K562 (cell line): ENCODE data around the gene SPRYD3. TPM values are rescaled to one million over a fixed set of nuclear protein-coding genes. Genes with fewer than 3 reads are reported as not detected.
A peak's percentile ranks its signal among the peaks of the same experiment; 100 is the strongest.

Source experiments
- CTCF ChIP-seq, 3 experiments: IDR thresholded peaks in 2 of 3; conservative IDR thresholded peaks in 1 of 3; 2 replicates each; pipeline ENCODE4 v1.5.1; 2011 to 2012; ENCODE audit warnings: low read length in 3 of 3, mild to moderate bottlenecking in 3 of 3, control low read depth in 2 of 3, improper control_type of control experiment in 1 of 3, inconsistent platforms in 1 of 3, low read depth in 1 of 3, mixed read lengths in 1 of 3, moderate library complexity in 1 of 3; ENCODE audit not compliant: insufficient read depth in 2 of 3
- JUN ChIP-seq, 2 experiments: sonication (generic) in 1 of 2; formaldehyde crosslinking in 1 of 2; IDR thresholded peaks; 2 replicates each; pipeline versions ENCODE4 v1.6.1 to v1.8.0; 2012 to 2022; ENCODE audit warnings: borderline replicate concordance in 2 of 2, mild to moderate bottlenecking in 2 of 2, improper control_type of control experiment in 1 of 2, low read depth in 1 of 2, low read length in 1 of 2, missing genetic modification reagents in 1 of 2
- NFIC ChIP-seq: fragments of 450-650 bp; IDR thresholded peaks from 2 replicates; pipeline ENCODE4 v1.6.1; 2017; ENCODE audit warnings: mild to moderate bottlenecking, inconsistent platforms
- RAD21 ChIP-seq, 2 experiments: fragments of 250-450 bp in 1 of 2; fragments of 450-650 bp in 1 of 2; sonication (Bioruptor Pico) in 1 of 2; formaldehyde crosslinking in 1 of 2; IDR thresholded peaks in 1 of 2; conservative IDR thresholded peaks in 1 of 2; 2 replicates each; pipeline versions ENCODE4 v1.4.0 to v1.8.0; 2020 to 2022; ENCODE audit warnings: mild to moderate bottlenecking in 2 of 2, moderate library complexity in 1 of 2
- STAT6 ChIP-seq: sonication (generic); formaldehyde crosslinking; IDR thresholded peaks from 2 replicates; pipeline ENCODE4 v1.8.1; 2023; ENCODE audit warnings: mild to moderate bottlenecking, missing genetic modification reagents
- USF1 ChIP-seq: sonication (generic); formaldehyde crosslinking; IDR thresholded peaks from 2 replicates; pipeline ENCODE4 v1.9.0; 2022; ENCODE audit warnings: mild to moderate bottlenecking, missing genetic modification reagents
- ZBTB33 ChIP-seq: sonication (generic); formaldehyde crosslinking; IDR thresholded peaks from 2 replicates; pipeline ENCODE4 v1.8.1; 2023; ENCODE audit warnings: mild to moderate bottlenecking, missing genetic modification reagents
- ZBTB9 ChIP-seq: fragments of 450-650 bp; formaldehyde crosslinking; IDR thresholded peaks from 2 replicates; pipeline ENCODE4 v1.4.0; 2020; ENCODE audit warnings: mild to moderate bottlenecking, moderate library complexity
- ZHX1 ChIP-seq: fragments of 150-350 bp; conservative IDR thresholded peaks from 2 replicates; pipeline ENCODE4 v1.6.1; 2014; ENCODE audit warnings: low read length
- ZNF24 ChIP-seq: fragments of 450-650 bp; IDR thresholded peaks from 2 replicates; pipeline ENCODE4 v1.6.1; 2016
- polyA plus RNA-seq, 8 experiments: library from polyadenylated mRNA; depleted of rRNA in 4 of 8; stranded (reverse) in 5 of 8; unstranded in 3 of 8; fragments of >200 nt; fragmentation: Nextera tagmentation in 2 of 8; fragmentation: Illumina TruSeq in 1 of 8; extraction: Ambion mirVana in 2 of 8; extraction: Trizol in 1 of 8; gene quantifications; 2 replicates each; pipeline versions ENCODE4 v1.2.1 to v1.2.3, GENCODE V29; 2011 to 2014; ENCODE audit warnings: inconsistent platforms in 1 of 8, missing spikeins in 1 of 8
- total RNA-seq, 7 experiments: library from RNA; depleted of rRNA in 6 of 7; stranded (reverse); fragments of >200 nt in 6 of 7; fragmentation: Illumina TruSeq in 2 of 7; extraction: Trizol in 2 of 7; gene quantifications; 2 replicates each; pipeline versions ENCODE4 v1.2.1 to v1.2.3, GENCODE V29; 2011 to 2021; ENCODE audit warnings: low replicate concordance in 1 of 7
- TF ChIP-seq, protein P1 (sequence below): fragments of 450-650 bp; formaldehyde crosslinking; IDR thresholded peaks from 2 replicates; pipeline ENCODE4 v1.4.0; 2020; ENCODE audit warnings: mild to moderate bottlenecking, moderate library complexity

The SPRYD3 gene
- total and polyA plus RNA-seq, 9 of the 15 experiments (the other 6 are each of a cell fraction or from before 2014, with no cell fraction given), result 1.5 to 13.6 (median 7.6) TPM

GRCh38 chr12:53061404-53062010 is 17.7 kb downstream of the SPRYD3 start (continued):
- TF ChIP-seq RAD21 (CRISPR knock-in tag; conservative IDR thresholded peaks at IDR 0.05 in 1 of 2, IDR thresholded peaks at IDR 0.05 in 1 of 2), result peak in 1 of 2 experiments; percentile 50; a peak in 2 of 4 replicates
- TF ChIP-seq STAT6 (CRISPR knock-in tag), result no peak
- TF ChIP-seq ZBTB33 (CRISPR knock-in tag), result peak; percentile 88
- no peak for TF ChIP-seq JUN (IDR thresholded peaks at IDR 0.05; ENCODE audit: borderline replicate concordance, low read depth, low read length)
- 0 out of 2 replicates have a peak, but pooled peaks have one; percentile 33 for TF ChIP-seq JUN (CRISPR knock-in tag; IDR thresholded peaks at IDR 0.05; ENCODE audit: borderline replicate concordance)
- TF ChIP-seq ZHX1, result no peak
- no peak for TF ChIP-seq ZBTB9 (CRISPR knock-in tag)
- TF ChIP-seq USF1, result 0 out of 2 replicates have a peak, but pooled peaks have one; percentile 16
- TF ChIP-seq, protein P1, sequence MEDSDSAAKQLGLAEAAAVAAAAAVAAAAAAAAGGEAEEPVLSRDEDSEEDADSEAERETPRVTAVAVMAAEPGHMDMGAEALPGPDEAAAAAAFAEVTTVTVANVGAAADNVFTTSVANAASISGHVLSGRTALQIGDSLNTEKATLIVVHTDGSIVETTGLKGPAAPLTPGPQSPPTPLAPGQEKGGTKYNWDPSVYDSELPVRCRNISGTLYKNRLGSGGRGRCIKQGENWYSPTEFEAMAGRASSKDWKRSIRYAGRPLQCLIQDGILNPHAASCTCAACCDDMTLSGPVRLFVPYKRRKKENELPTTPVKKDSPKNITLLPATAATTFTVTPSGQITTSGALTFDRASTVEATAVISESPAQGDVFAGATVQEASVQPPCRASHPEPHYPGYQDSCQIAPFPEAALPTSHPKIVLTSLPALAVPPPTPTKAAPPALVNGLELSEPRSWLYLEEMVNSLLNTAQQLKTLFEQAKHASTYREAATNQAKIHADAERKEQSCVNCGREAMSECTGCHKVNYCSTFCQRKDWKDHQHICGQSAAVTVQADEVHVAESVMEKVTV (CRISPR knock-in tag), result no peak
- TF ChIP-seq NFIC, result peak; percentile 71
- TF ChIP-seq ZNF24, result peak; percentile 63; the same call in 1 of the 2 replicates
- TF ChIP-seq CTCF (IDR thresholded peaks at IDR 0.05 in 2 of 3, conservative IDR thresholded peaks at IDR 0.05 in 1 of 3; ENCODE audit: insufficient read depth in 2 of 3, low read depth in 1 of 3, low read length in 3 of 3), result peak; percentile 54 to 69 (median 55)
